ENCODE measurements around the gene PRM2.
"Not testable (repeated sequence)": the region's sequence is repeated elsewhere in the genome, so short reads cannot be mapped to it uniquely, and the experiment has no call there.

PRM2 gene

GRCh38 chr16:11289696-11290095, 13.4 kb upstream of the PRM2 start:
- DNase-seq (ENCODE audit: low spot score); FAIRE-seq: not testable (repeated sequence)

- no peak for FAIRE-seq
These were observed 12.9 kb upstream of the PRM2 start for GRCh38 chr16:11289202-11289601.

GRCh38 chr16:11285842-11286241, 9.6 kb upstream of the PRM2 start:
- DNase-seq (ENCODE audit: low spot score) (no peak), FAIRE-seq (no peak)

More at GRCh38 chr16:11289202-11289601, 12.9 kb upstream of the PRM2 start:
- DNase-seq (ENCODE audit: low spot score): no peak

- DNase-seq (ENCODE audit: low spot score) (no peak), FAIRE-seq (no peak)
These were observed 7.6 kb upstream of the PRM2 start for GRCh38 chr16:11283820-11284248.

- DNase-seq (ENCODE audit: low spot score) (no peak), FAIRE-seq (no peak)
These were observed 4.6 kb upstream of the PRM2 start, which contains the start of gene PRM1 for GRCh38 chr16:11280616-11281522. Gene PRM1, minus strand, starts transcription at chr16:11281330. Its CDS starts 92 bp downstream, at chr16:11281238.

GRCh38 chr16:11278681-11279628, 2.7 kb upstream of the PRM2 start:
- no peak for FAIRE-seq
- no peak for DNase-seq (ENCODE audit: low spot score)

- FAIRE-seq (no peak), DNase-seq (ENCODE audit: low spot score) (no peak)
These were observed 1.5 kb upstream of the PRM2 start for GRCh38 chr16:11277607-11278337.

GRCh38 chr16:11276896-11277593, 765 bp upstream of the PRM2 start:
- DNase-seq (ENCODE audit: low spot score) (no peak), FAIRE-seq (no peak)

GRCh38 chr16:11274964-11275363, 1.3 kb downstream of the PRM2 start:
- DNase-seq (ENCODE audit: low spot score) (no peak), FAIRE-seq (peak; percentile 55)

- DNase-seq (ENCODE audit: low spot score): peak; percentile 84
- FAIRE-seq: no peak
These were observed 2.5 kb downstream of the PRM2 start for GRCh38 chr16:11273721-11274324.

- peak; percentile 96 for FAIRE-seq
- DNase-seq (ENCODE audit: low spot score): peak; percentile 82
These were observed 3.2 kb downstream of the PRM2 start, which contains the start of gene PRM3 for GRCh38 chr16:11272921-11273720. Gene PRM3, minus strand, starts transcription at chr16:11273629. Its CDS starts 34 bp downstream, at chr16:11273595.

GRCh38 chr16:11272484-11272883, 3.8 kb downstream of the PRM2 start:
- no peak for FAIRE-seq
- DNase-seq (ENCODE audit: low spot score): no peak

GRCh38 chr16:11271610-11272009, 4.7 kb downstream of the PRM2 start:
- FAIRE-seq (no peak), DNase-seq (ENCODE audit: low spot score) (no peak)

GRCh38 chr16:11270602-11271162, 5.6 kb downstream of the PRM2 start:
- DNase-seq (ENCODE audit: low spot score): no peak
- FAIRE-seq: no peak

GRCh38 chr16:11268921-11269375, 7.3 kb downstream of the PRM2 start, which contains the start of gene TNP2:
Gene TNP2, minus strand, starts transcription at chr16:11269325. Its CDS starts 63 bp downstream, at chr16:11269262.
- no peak for FAIRE-seq

GRCh38 chr16:11265124-11265523, 11.2 kb downstream of the PRM2 start:
- FAIRE-seq: no peak
- no peak for DNase-seq (ENCODE audit: low spot score)

More at GRCh38 chr16:11268921-11269375, 7.3 kb downstream of the PRM2 start, which contains the start of gene TNP2:
- no peak for DNase-seq (ENCODE audit: low spot score)

GRCh38 chr16:11264155-11264832, 12.0 kb downstream of the PRM2 start:
- FAIRE-seq (no peak), DNase-seq (ENCODE audit: low spot score) (no peak)

- no peak for DNase-seq (ENCODE audit: low spot score)
- FAIRE-seq: no peak
These were observed 12.5 kb downstream of the PRM2 start for GRCh38 chr16:11263737-11264136.

Data from urothelium cell line (cell line).